GM21723 (cell line): ENCODE measurements around the gene GBGT1.
A peak's percentile ranks its signal among the peaks of the same experiment; 100 is the strongest.

Source experiments
- ATAC-seq: cut with Tn5 transposase; IDR thresholded peaks from one replicate; pipeline ENCODE4 v1.9.1; 2021; ENCODE audit warnings: mild to moderate bottlenecking, moderate library complexity; ENCODE audit not compliant: unreplicated experiment

GBGT1 gene

GRCh38 chr9:133144904-133145851, 18.5 kb downstream of the GBGT1 start:
- no peak for ATAC-seq

DNA sequence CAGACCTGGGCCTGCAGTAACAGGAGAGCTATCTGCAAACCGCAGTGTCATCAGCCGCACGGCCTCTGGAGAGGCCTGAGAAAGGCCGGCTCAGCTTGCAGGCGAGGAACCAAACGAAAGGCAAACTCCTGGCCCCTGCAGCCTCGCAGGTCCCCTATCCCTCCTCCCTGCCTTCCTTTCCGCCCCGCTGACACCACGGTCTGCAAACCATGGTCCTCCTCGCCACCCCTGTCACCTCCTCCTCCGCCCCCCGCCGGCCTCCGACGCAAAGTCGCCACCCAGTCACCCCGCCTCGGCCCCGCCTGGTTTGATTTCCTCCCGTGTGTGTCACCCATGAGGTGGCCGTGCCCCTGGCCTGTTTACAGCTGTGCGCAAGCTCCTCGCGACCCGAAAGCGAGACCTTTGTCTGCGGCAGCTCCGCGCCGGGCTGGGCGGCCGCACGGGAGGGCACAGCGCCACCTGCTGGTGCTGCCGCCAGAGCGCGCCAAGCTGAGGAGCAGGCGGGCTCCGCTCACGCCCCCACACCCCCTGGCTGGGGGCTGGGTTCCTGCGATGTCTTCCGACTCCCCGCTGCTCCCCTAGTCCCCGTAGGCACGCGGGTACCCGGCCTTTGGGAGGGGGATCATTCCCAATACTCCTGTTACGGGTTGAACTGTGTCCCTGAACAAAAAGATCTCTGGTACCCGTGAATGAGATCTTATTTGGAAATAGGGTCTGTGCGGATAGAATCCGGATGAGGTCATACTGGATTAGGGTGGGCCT, 19.4 kb downstream of the GBGT1 start:
- ATAC-seq, result peak; percentile 55

GRCh38 chr9:133143639-133144141, 20.0 kb downstream of the GBGT1 start:
- ATAC-seq, result no peak

- ATAC-seq, result no peak
Measured at GRCh38 chr9:133142684-133143622, 20.8 kb downstream of the GBGT1 start.

DNA sequence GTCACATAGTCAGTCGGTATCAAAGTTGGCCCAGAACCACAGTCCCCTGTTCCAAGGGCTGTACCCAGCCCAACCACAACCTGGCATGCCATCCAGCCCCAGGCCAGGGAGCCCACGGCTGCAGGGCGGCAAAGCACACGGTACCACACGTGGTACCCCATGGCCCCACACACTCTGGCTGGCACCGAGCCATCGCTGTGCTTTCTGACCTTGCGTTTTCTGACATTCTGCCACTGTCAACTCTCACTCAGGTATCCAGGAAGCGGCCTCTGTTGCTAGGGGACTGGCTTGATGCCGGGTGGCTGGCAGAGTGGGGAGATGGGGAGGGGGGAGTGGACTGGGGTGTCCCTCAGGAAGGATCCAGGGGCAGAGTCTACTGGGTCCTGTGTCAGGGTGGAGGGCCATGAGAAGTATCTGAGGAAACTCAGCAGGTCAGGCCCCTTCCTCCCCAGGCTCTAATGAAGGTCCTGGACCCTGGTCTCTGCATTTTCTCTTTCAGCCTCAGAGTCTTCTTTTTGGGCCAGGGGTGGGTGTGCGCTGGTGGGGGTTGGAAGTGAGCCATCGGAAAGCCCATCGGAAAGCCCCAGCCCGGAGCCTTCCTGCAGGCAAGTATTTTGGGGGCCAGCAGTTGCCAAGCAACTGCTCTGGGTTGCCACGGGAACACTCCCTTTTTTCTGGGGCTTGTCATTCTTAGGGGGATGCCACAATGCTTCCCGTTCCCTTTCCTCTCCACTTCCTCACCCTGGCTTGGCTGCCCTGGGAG, 21.7 kb downstream of the GBGT1 start:
- no peak for ATAC-seq

DNA sequence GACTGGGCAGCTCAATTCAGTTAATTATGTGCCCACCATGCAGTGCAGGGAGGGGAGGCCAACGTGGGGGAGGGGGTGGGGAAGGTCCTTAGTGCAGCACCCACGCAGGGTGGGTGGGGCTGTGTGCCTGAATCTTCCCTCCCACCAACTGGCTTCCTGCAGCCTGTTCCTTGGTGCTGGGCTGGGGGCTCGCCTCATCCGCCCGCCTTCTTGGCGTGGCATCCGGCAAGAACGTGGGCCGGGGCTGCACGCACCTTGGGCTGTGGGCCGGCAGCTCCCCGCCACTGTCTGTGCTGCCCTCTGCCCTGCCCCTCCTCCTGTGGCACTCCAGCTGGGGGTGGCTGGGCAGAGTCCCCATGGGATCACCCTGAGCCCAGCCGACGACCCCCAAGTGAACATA, 23.1 kb downstream of the GBGT1 start:
- no peak for ATAC-seq

DNA sequence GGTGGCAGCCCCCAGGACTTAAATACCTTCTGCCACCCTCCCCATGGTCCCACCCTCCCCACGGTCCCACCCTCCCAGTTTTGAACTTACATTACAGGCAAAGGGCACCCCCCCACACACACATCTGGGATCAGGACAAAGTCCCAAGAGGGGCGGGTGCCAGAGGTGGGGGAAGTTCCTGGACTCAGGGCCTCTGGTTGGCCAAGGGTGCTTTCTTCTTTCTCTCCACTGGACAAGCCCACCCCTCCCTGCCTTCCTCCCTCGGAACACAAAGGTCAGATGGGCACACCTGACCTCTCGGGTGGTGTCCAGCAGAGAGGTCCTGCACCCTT, 23.6 kb downstream of the GBGT1 start:
- ATAC-seq, result no peak

DNA sequence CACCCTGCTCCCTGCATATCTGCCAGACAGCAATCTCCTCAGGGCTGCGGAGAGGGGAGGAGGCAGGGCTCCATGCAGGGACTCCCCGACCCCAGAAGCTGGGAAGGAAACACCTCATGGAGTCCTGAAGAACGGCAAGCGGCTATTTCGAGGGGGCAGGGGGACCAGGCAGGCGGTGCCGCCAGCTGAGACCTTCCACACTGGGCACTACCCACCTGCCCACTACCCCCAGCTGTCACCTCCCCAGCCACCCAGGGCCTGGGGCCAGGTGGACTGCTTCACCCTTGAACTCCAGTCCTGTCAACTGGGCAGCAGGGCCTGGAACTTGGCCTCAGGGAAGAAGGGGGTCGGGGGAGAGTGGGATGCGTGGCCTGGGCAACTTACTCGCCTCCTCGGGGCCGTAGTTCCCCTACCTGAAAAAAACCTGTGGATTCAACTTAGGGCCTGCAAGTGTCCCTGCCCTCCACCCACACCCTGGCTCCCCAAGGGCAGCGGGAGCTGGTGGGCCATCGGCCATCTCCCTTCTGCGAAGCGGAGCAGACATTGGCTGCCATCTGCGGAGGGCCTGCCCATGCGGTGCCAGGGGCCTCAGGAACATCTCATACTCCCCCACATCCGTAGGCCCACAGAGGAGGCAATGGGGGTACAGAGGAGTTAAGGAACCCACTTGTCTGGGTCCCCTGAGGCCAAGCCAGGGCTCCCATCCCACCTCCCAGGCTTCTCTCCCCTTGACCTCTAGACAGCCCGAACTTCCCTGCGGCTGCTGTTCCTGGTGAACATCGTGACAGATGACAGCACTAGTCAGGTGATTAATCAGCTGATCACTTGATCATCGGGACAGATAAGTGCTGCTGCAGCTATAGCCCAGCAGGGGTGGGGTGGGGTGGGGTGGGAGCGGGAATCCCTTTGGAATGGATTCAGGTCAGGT, 24.2 kb downstream of the GBGT1 start:
- no peak for ATAC-seq

- ATAC-seq, result no peak
Measured at GRCh38 chr9:133137451-133138231, 26.1 kb downstream of the GBGT1 start.

DNA sequence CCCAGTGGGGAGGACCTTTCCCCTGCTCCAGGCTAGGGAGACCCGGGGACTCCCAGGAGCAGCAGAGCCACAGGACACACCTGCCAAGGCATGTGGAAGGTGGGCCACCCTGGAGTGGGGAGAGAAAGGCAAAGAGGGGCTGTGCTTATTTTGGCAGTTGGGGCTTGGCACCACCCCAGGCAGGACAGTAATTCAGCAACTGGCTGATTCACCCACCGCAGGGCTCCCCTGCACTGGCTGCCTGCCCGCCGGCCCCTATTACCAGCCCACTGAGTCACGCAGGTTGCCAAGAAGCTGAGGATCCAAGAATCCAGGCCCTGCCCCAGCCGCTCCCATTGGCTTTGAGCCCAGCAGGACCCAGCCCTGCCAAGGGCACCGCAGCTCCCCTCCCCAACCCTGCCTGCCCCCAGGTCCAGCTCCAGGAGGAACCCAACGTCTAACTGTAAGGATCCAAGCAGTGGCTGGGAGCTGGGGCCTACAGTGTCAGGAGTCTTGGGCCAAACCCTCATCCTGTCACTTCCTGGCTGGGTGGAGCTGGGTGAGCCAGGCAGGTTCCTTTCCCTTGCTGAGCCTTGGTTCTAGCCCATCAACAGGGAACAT, 28.5 kb downstream of the GBGT1 start:
- no peak for ATAC-seq

- ATAC-seq, result no peak
Measured at GRCh38 chr9:133134388-133135145, 29.1 kb downstream of the GBGT1 start.

GRCh38 chr9:133133681-133134387, 29.9 kb downstream of the GBGT1 start:
- peak; percentile 83 for ATAC-seq

DNA sequence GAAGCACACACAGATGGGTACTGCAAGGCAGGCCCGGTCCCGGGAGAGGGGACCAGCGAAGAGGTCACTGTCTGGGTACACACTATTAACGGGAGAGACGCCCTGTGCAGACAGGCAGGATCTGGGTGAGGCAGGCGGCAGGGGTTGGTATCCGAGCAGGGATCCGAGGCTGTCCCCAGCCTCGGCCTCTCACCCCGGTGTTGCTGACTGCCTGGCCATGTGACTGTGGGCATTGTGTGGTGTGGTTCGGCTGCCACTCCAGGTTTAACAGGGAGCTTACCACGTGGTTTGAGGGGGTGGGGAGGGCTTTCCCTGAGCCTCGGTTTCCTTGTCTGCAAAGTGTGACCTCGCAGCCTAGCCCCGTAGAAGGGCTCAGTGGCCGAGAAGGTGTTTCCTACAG, 31.5 kb downstream of the GBGT1 start:
- ATAC-seq, result no peak

- ATAC-seq, result no peak
Measured at GRCh38 chr9:133131506-133131905, 32.2 kb downstream of the GBGT1 start.

DNA sequence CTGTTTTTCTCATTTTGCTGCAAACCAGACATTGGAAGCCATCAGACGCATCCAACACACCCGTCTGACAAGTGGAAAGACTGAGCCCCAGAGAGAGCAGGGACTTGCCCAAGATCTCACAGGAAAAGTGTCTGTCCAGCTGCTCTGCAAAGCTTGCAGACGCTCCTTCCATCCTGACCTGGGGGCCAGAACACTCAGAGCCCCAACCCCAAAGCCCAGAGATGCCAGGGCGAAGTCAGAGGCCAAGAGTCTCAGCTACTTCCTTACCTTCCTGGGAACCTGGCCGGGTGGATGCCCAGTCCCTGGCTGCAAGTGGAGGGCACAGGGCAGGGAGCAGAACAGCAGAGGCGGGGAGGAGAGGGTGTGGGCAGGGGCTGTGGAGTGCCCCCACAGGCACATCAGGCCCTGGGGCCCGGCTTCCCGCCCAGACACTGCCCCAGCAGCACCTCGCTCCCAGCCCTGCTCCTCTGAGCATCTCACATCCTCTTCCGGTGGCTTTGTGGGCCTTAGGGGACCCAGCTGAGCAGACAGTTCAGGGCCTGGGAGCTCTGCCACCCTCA, 32.9 kb downstream of the GBGT1 start:
- ATAC-seq, result peak; percentile 30
